GM21717 (cell line): Measurements from ENCODE around the gene NSDHL.

Source experiments
- ATAC-seq: cut with Tn5 transposase; IDR thresholded peaks from one replicate; pipeline ENCODE4 v1.9.1; 2021; ENCODE audit warnings: mild to moderate bottlenecking, moderate library complexity; ENCODE audit not compliant: unreplicated experiment

The NSDHL gene

GRCh38 chrX:152843852-152844251 is 13.0 kb downstream of the NSDHL start:
- no peak for ATAC-seq

GRCh38 chrX:152844256-152844655 is 13.4 kb downstream of the NSDHL start:
- no peak for ATAC-seq

GRCh38 chrX:152845618-152846240 is 14.9 kb downstream of the NSDHL start:
- ATAC-seq, result no peak

- no peak for ATAC-seq
Observed at GRCh38 chrX:152847281-152847680, 16.4 kb downstream of the NSDHL start.

- ATAC-seq, result no peak
Observed at GRCh38 chrX:152850465-152850864, 19.6 kb downstream of the NSDHL start.

GRCh38 chrX:152853986-152854385 is 23.1 kb downstream of the NSDHL start:
- ATAC-seq, result no peak

GRCh38 chrX:152861116-152861515 is 30.3 kb downstream of the NSDHL start:
- ATAC-seq, result no peak

GRCh38 chrX:152861826-152862225 is 31.0 kb downstream of the NSDHL start:
- ATAC-seq, result no peak

GRCh38 chrX:152865232-152865920 is 34.5 kb downstream of the NSDHL start:
- no peak for ATAC-seq

GRCh38 chrX:152866386-152866785 is 35.5 kb downstream of the NSDHL start:
- no peak for ATAC-seq

GRCh38 chrX:152869972-152870371 is 39.1 kb downstream of the NSDHL start:
- ATAC-seq, result no peak

- no peak for ATAC-seq
Observed at GRCh38 chrX:152871260-152871659, 40.4 kb downstream of the NSDHL start.

GRCh38 chrX:152872522-152872921 is 41.7 kb downstream of the NSDHL start:
- no peak for ATAC-seq

GRCh38 chrX:152873361-152873760 is 42.5 kb downstream of the NSDHL start:
- ATAC-seq, result no peak

- no peak for ATAC-seq
Observed at GRCh38 chrX:152876931-152877840, 46.3 kb downstream of the NSDHL start.

- ATAC-seq, result no peak
Observed at GRCh38 chrX:152878976-152879755, 48.3 kb downstream of the NSDHL start.

- ATAC-seq, result no peak
Observed at GRCh38 chrX:152881289-152881688, 50.4 kb downstream of the NSDHL start.

- no peak for ATAC-seq
Observed at GRCh38 chrX:152884171-152884570, 53.3 kb downstream of the NSDHL start.

GRCh38 chrX:152886716-152887115 is 55.9 kb downstream of the NSDHL start:
- ATAC-seq, result no peak

GRCh38 chrX:152892499-152892898 is 61.6 kb downstream of the NSDHL start:
- ATAC-seq, result no peak
